Left ventricle myocardium superior (tissue), 1 donor: ENCODE data around the gene OR51G2. TPM values are rescaled to one million over a fixed set of nuclear protein-coding genes. Genes with fewer than 3 reads are reported as not detected.

ENCODE experiments used
- ATAC-seq: fragments of 200-7000 bp; cut with Tn5 transposase; one replicate; pipeline ENCODE4 v1.9.1; 2020; ENCODE audit warnings: mild to moderate bottlenecking, moderate library complexity
- DNase-seq: peaks from one replicate; pipeline ENCODE4 v3.0.0-alpha.2; 2020
- intact Hi-C: fragments of 100-400 bp; cut with micrococcal nuclease; formaldehyde crosslinking; loops from one replicate; pipeline ENCODE4 v1.11.0; 2022
- total RNA-seq: library from RNA; stranded (reverse); fragmentation: NEBNext Ultra II Directional; extraction: Animal tissue kit (Norgen Biotek cat#: 25700); gene quantifications from one replicate; pipeline ENCODE4 v1.2.1, GENCODE V29; 2021
- donor health status: DM: no; HTN: yes; CAD: no; lungs with severe emphysema.

The OR51G2 gene
- total RNA-seq, 1 donor from 2014 or later, result not detected

- intact Hi-C loops, result no loop called here
- no peak for ATAC-seq
Measured at GRCh38 chr11:4881860-4882500, 37.2 kb downstream of the OR51G2 start, which contains the start of gene OR51T1. OR51T1 (plus strand) TSS chr11:4881900; CDS start chr11:4881900, 0 bp downstream.

GRCh38 chr11:4881188-4881587 lies 38.0 kb downstream of the OR51G2 start:
- no peak for DNase-seq
- intact Hi-C loops, result no loop called here
- ATAC-seq, result no peak

More at GRCh38 chr11:4881860-4882500, 37.2 kb downstream of the OR51G2 start, which contains the start of gene OR51T1:
- no peak for DNase-seq

GRCh38 chr11:4865855-4866254 lies 53.3 kb downstream of the OR51G2 start:
- DNase-seq, result no peak
- intact Hi-C loops, result no loop called here
- ATAC-seq, result no peak

GRCh38 chr11:4863876-4864275 lies 55.3 kb downstream of the OR51G2 start:
- intact Hi-C loops, result no loop called here
- no peak for DNase-seq
- peak; percentile 70 for ATAC-seq

Other genes starting within 250 kb of the OR51G2 start
- gene OR51E2, start 221.5 kb downstream of the OR51G2 start, total RNA-seq, result not detected
- gene MMP26, start 214.6 kb downstream of the OR51G2 start, total RNA-seq, result not detected
- gene OR51F1, start 149.4 kb downstream of the OR51G2 start, total RNA-seq, result not detected
- not detected for gene OR52R1, start 115.0 kb downstream of the OR51G2 start, total RNA-seq
- gene OR51F2, start 98.0 kb downstream of the OR51G2 start, total RNA-seq, result not detected
- not detected for gene OR51S1, start 70.1 kb downstream of the OR51G2 start, total RNA-seq
- not detected for gene OR51T1, start 37.5 kb downstream of the OR51G2 start, total RNA-seq
- gene OR51A7, start 15.6 kb downstream of the OR51G2 start, total RNA-seq, result not detected
- gene OR51G1, start 5.0 kb upstream of the OR51G2 start, total RNA-seq, result not detected
- not detected for gene OR51A4, start 28.3 kb upstream of the OR51G2 start, total RNA-seq
- gene OR51A2, start 36.4 kb upstream of the OR51G2 start, total RNA-seq, result not detected
- not detected for gene OR51L1, start 75.5 kb upstream of the OR51G2 start, total RNA-seq
- not detected for gene OR52J3, start 127.2 kb upstream of the OR51G2 start, total RNA-seq
- not detected for gene OR52E2, start 140.3 kb upstream of the OR51G2 start, total RNA-seq
- not detected for gene OR52E1, start 150.2 kb upstream of the OR51G2 start, total RNA-seq
- not detected for gene OR52A5, start 219.0 kb upstream of the OR51G2 start, total RNA-seq
- gene OR52A1, start 235.4 kb upstream of the OR51G2 start, total RNA-seq, result not detected